Astrocyte of the spinal cord (primary cell): Measurements from ENCODE around the gene KLHL36.
A peak's percentile ranks its signal among the peaks of the same experiment; 100 is the strongest.

ENCODE experiments used
- DNase-seq: peaks from one replicate; pipeline ENCODE4 v3.0.0; 2011; ENCODE audit warnings: low read depth, low spot score
- H3K4me3 ChIP-seq: 2 replicates; pipeline ENCODE4 v1.5.1; 2011; ENCODE audit warnings: low read depth, mild to moderate bottlenecking, low read length, moderate library complexity
- CTCF ChIP-seq: IDR thresholded peaks from 2 replicates; pipeline ENCODE4 v1.5.1; 2012; ENCODE audit warnings: low read depth, mild to moderate bottlenecking, low read length, inconsistent platforms
- in situ Hi-C: cut with HindIII; loops from 2 replicates; pipeline ENCODE4 v1.10.0; 2017; ENCODE audit warnings: low sequenced_read_pairs

Gene KLHL36

GRCh38 chr16:84609563-84610177 lies 38.6 kb upstream of the KLHL36 start:
- no peak overlapping the region for H3K4me3 ChIP-seq
- TF ChIP-seq CTCF = no peak
- in situ Hi-C loops = no loop called here
- DNase-seq = no peak

- DNase-seq = no peak
- H3K4me3 ChIP-seq = no peak overlapping the region
- no peak for TF ChIP-seq CTCF
- in situ Hi-C loops = no loop called here
Measured at GRCh38 chr16:84610376-84610775, 37.9 kb upstream of the KLHL36 start.

GRCh38 chr16:84611041-84611440 lies 37.3 kb upstream of the KLHL36 start:
- in situ Hi-C loops = no loop called here
- no peak overlapping the region for H3K4me3 ChIP-seq
- DNase-seq = peak; percentile 51
- no peak for TF ChIP-seq CTCF

- H3K4me3 ChIP-seq = no peak overlapping the region
- no peak for TF ChIP-seq CTCF
- DNase-seq = no peak
- in situ Hi-C loops = no loop called here
Measured at GRCh38 chr16:84612686-84613085, 35.6 kb upstream of the KLHL36 start.

- DNase-seq = no peak
- TF ChIP-seq CTCF = no peak
- in situ Hi-C loops = no loop called here
- H3K4me3 ChIP-seq = no peak overlapping the region
Measured at GRCh38 chr16:84613408-84614072, 34.8 kb upstream of the KLHL36 start.

GRCh38 chr16:84614073-84614459 lies 34.2 kb upstream of the KLHL36 start:
- no peak for DNase-seq
- in situ Hi-C loops = no loop called here
- H3K4me3 ChIP-seq = no peak overlapping the region
- no peak for TF ChIP-seq CTCF
